ENCODE data around the gene ATP5PF.
"Not testable (repeated sequence)": the region's sequence is repeated elsewhere in the genome, so short reads cannot be mapped to it uniquely, and the experiment has no call there.

The ATP5PF gene

GRCh38 chr21:25734904-25735645 lies at the start of gene ATP5PF, which contains the start of gene GABPA:
Gene ATP5PF (minus strand): TSS chr21:25734904. CDS start chr21:25729794, 5,110 bp downstream.
Gene GABPA (plus strand): TSS chr21:25734972. CDS start chr21:25741599, 6,627 bp downstream.
- DNase-seq (ENCODE audit: low read depth in 1 of 2, low spot score in 1 of 2) = peak; percentile 94 to 98

DNA sequence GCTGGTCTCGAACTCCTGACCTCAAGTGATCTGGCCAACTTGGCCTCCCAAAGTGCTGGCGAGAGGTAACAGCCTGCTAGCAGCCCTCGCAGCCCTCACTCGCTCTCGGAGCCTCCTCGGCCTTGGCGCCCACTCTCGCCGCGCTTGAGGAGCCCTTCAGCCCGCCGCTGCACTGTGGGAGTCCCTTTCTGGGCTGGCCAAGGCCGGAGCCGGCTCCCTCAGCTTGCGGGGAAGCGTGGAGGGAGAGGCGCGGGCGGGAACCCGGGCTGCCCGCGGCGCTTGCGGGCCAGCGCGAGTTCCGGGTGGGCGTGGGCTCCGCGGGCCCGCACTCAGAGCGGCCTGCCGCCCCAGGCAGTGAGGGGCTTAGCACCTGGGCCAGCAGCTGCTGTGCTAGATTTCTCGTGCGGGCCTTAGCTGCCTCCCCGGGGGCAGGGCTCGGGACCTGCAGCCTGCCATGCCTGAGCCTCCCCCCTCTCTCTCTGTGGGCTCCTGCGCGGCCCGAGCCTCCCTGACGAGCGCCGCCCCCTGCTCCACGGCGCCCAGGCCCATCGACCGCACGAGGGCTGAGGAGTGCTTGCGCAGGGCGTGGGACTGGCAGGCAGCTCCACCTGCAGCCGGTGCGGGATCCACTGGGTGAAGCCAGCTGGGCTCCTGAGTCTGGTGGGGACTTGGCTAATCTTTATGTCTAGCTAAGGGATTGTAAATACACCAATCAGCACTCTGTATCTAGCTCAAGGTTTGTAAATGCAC lies 43.6 kb upstream of the ATP5PF start:
- DNase-seq (ENCODE audit: low read depth in 1 of 2, low spot score in 1 of 2) = not testable (repeated sequence)

DNA sequence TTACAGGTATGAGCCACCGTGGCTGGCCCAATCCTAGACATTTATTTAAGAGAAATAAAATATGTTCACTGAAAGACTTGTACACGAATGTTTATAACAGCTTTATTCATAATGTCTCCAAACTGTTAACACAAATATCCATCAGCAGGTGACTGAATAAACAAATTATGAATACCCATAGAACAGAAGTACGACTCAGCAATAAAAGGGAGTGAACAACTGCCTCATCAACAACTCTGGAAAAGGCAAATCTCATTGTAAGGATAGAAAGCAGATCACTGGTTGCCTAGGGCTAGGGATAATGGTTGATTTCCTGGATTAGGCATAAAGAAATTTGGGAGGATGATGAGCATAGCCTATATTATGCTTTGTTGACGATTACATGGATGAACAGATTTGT lies 41.7 kb upstream of the ATP5PF start:
- DNase-seq (ENCODE audit: low read depth in 1 of 2, low spot score in 1 of 2) = no peak

- DNase-seq (ENCODE audit: low read depth in 1 of 2, low spot score in 1 of 2) = no peak
Measured at GRCh38 chr21:25772686-25773085, 38.0 kb upstream of the ATP5PF start.

- no peak for DNase-seq (ENCODE audit: low read depth in 1 of 2, low spot score in 1 of 2)
Measured at GRCh38 chr21:25767921-25768320, 33.2 kb upstream of the ATP5PF start.

- DNase-seq (ENCODE audit: low read depth in 1 of 2, low spot score in 1 of 2) = no peak
Measured at GRCh38 chr21:25764065-25764464, 29.4 kb upstream of the ATP5PF start.

GRCh38 chr21:25760677-25761076 lies 26.0 kb upstream of the ATP5PF start:
- DNase-seq (ENCODE audit: low read depth in 1 of 2, low spot score in 1 of 2) = no peak

DNA sequence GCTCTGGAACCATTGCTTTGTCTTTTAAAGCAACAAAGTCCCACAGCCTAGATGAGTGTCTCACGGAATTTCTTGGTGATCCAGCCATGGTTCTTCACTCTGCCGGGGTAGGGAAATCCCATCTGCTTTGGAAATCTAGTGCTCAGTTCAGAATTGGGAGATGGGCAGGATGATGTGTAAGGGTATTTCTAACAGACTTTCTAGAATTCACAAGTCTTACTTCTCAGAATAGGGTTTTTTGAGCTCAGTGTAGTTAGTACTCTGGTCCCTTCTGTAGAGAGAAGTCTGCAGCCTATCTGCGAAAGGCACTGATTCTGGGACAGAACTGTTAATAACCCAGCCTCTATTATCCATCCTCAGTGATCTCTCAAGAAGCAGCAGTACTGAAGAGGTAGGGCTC lies 25.4 kb upstream of the ATP5PF start:
- DNase-seq (ENCODE audit: low read depth in 1 of 2, low spot score in 1 of 2) = no peak

DNA sequence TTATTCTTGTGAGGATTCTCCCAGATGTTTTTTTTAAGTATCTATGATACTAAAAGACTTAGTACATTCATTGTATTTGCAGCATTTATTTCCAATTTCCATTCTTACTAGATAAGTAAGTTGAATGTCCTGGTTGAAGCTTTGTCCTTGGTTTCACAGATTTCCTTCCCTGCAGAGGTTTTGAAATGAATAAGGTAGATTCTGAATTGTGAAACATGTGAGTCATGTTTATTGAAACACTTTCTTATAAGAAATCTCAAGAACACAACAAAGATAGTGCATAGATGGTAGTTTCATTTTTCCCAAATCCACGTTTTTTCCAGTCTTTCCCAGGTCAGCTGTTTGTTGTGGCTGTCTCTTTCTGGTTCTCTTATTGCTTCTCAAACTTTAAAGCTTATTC lies 24.9 kb upstream of the ATP5PF start:
- no peak for DNase-seq (ENCODE audit: low read depth in 1 of 2, low spot score in 1 of 2)

DNA sequence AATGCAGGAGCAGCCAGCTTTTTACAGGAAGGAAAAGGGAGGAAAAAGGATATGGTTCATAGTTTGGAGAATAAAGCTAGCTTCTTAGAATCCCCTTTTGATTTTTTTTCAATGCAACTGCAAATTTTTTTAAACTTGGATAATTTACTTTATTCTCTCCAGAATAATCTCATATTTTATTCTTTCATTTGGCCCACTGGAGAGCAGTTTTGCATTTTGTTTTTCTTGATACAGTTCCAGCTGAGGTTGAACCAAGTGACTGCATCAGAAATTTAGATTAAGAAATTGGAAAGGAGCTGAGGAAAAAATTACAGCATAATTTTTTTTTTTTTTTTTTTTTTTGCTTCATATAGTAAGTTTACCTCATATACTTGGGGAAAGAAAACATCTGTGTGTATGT lies 22.8 kb upstream of the ATP5PF start:
- DNase-seq (ENCODE audit: low read depth in 1 of 2, low spot score in 1 of 2) = no peak

DNA sequence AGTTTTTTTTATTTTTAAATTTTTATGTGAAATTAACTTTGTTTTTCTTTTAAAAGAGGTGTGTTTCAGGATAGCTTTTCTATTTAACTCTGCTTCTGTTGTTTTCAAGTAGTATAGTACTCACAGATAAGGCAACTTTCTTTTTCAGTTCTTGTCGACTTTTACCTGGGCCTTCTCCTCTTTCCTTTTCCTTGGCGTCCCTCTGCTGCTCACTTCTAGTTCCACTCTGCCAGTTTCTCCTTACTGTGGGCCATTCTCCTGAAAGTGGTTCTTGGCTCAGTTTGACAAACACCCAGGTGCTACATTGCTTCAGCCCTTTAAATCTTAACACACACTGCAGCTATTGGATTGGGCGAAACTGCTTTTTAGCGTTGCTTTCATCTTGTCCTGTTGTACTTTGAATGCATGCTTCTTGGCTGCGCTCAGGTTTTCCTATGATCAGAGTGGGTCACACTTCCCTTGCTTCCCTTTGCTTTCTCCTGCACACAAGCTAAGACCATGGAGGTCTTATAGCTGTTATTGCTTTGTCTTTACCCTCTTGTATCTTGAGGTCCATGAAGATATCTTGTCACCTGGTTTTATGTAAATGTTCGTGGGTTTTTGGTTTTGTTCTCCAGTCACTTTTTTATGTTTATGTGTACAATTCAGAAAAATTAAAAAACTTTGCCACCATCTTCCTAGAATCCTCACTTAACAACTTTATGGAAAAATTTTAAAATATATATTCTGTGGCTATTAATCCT lies 21.7 kb upstream of the ATP5PF start:
- no peak for DNase-seq (ENCODE audit: low read depth in 1 of 2, low spot score in 1 of 2)

DNA sequence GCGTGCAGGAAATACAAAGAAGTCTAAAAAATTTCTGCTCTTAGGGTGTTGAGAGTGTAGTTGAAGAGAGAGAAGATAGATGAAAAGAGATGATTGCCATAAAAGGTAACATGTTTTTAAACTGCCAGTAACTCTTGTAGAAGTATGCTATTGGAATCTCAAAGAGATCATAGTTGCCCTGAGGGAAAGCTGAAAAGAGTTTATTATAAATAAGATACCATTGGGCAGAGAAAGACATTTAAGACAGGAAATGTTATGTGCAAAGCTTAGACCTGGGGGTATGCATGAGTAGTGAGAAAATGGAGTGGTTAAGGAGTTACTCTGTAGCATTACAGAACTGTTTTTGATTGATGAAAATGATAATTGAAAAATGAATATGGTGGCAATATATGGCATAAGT lies 17.7 kb upstream of the ATP5PF start:
- DNase-seq (ENCODE audit: low read depth in 1 of 2, low spot score in 1 of 2) = no peak

DNA sequence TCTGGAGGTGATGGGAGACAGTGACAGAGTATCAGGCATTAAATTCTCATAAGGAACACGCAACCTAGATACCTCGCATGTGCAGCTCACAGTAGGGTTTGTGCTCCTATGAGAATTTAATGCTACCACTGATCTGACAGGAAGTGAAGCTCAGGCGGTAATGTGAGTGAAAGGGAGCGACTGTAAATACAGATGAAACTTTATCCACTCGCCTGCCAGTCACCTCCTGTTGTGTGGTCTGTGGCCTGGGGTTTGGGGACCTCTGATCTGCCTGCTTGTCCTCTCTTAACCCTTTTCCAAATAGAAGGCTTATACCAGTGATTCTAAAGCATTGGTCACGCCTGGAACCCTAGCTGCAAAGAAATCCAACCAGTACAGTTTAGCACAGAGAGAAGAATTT lies 15.4 kb upstream of the ATP5PF start:
- no peak for DNase-seq (ENCODE audit: low read depth in 1 of 2, low spot score in 1 of 2)

DNA sequence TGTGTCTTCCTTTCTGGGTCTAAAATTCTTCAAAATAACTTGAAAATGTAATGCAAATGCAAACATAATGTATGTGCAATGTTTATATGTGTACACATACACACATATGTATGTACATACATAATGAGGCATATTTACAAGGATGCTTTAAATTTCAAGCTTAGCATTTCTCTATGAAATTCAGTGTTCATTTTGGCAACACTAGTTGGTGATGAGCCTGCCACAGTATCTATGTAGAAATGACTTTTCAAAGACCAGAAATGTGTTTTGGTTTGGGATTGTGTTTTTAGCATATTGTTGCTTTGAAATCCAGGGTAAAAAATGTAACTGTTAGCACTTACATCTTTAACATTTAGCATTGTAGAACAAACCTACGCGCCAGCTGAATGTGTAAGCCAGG lies 10.2 kb upstream of the ATP5PF start:
- DNase-seq (ENCODE audit: low read depth in 1 of 2, low spot score in 1 of 2) = no peak

GRCh38 chr21:25742900-25743299 lies 8.2 kb upstream of the ATP5PF start:
- DNase-seq (ENCODE audit: low read depth in 1 of 2, low spot score in 1 of 2) = no peak

DNA sequence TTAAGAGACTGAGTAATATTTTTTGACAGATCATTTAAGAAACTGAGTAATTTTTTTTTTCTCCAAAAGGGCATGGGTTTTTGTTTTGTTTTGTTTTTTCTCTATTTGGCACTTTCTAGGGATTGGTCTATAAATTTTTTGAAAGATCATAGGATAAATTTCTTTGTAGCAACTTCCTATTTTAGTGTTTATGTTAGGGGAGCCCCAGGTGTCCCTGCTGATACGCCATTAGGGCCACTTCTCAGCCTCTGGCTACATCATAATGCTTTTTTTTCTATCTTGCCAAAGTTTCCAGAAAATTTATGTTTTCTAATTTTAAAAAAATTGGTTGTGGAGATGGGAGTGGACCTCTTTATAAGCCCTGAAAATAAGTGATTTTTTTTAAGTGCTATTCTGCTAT lies 2.7 kb upstream of the ATP5PF start:
- DNase-seq (ENCODE audit: low read depth in 1 of 2, low spot score in 1 of 2) = no peak

- DNase-seq (ENCODE audit: low read depth in 1 of 2, low spot score in 1 of 2) = peak; percentile 54 to 61
Measured at GRCh38 chr21:25735646-25736597, 1.2 kb upstream of the ATP5PF start.

GRCh38 chr21:25734654-25734903 lies 125 bp downstream of the ATP5PF start:
- DNase-seq (ENCODE audit: low read depth in 1 of 2, low spot score in 1 of 2) = no peak

- peak in 1 of 2 donors; percentile 32 for DNase-seq (ENCODE audit: low read depth in 1 of 2, low spot score in 1 of 2)
Measured at GRCh38 chr21:25733859-25734653, 648 bp downstream of the ATP5PF start.

- DNase-seq (ENCODE audit: low read depth in 1 of 2, low spot score in 1 of 2) = no peak
Measured at GRCh38 chr21:25732091-25732760, 2.5 kb downstream of the ATP5PF start.
